Peyer's patch (tissue), 4 donors: ENCODE results near the gene DUS2. TPM values are rescaled to one million over a fixed set of nuclear protein-coding genes. Genes with fewer than 3 reads are reported as not detected.

Experiments used
- DNase-seq, 3 donors: peaks; one replicate each; pipeline ENCODE4 v3.0.0-alpha.2; 2017 to 2019
- H3K27ac ChIP-seq, 4 donors: fragments of 200-600 bp; sonication (generic); one replicate each; pipeline ENCODE4 v1.5.1; 2016 to 2019
- H3K27me3 ChIP-seq, 2 donors: fragments of 200-600 bp; sonication (generic); one replicate each; pipeline ENCODE4 v1.5.1; 2019
- H3K36me3 ChIP-seq, 3 donors: fragments of 200-600 bp; sonication (generic); one replicate each; pipeline ENCODE4 v1.5.1; 2016 to 2019
- H3K4me1 ChIP-seq, 4 donors: fragments of 200-600 bp; sonication (generic); one replicate each; pipeline ENCODE4 v1.5.1; 2016 to 2019
- H3K4me3 ChIP-seq, 4 donors: fragments of 200-600 bp; sonication (generic); 1 replicate in 3 of 4; 2 replicates in 1 of 4; pipeline ENCODE4 v1.5.1; 2016 to 2019; ENCODE audit warnings: mild to moderate bottlenecking in 1 of 4
- H3K9me3 ChIP-seq, 4 donors: fragments of 200-600 bp; sonication (generic); one replicate each; pipeline ENCODE4 v1.5.1; 2016 to 2019; ENCODE audit warnings: mild to moderate bottlenecking in 1 of 4
- CTCF ChIP-seq, 6 experiments: fragments of 450-650 bp in 4 of 6; fragments of 200-600 bp in 2 of 6; sonication (generic) in 1 of 6; IDR thresholded peaks; one replicate each; pipeline ENCODE4 v1.5.1; 2017 to 2019; ENCODE audit warnings: antibody characterized with exemption in 6 of 6, mild to moderate bottlenecking in 3 of 6, moderate library complexity in 1 of 6
- POLR2A ChIP-seq, 2 donors: fragments of 450-650 bp; IDR thresholded peaks; one replicate each; pipeline ENCODE4 v1.5.1; 2017; ENCODE audit warnings: antibody characterized with exemption in 2 of 2, mild to moderate bottlenecking in 2 of 2, moderate library complexity in 2 of 2
- total RNA-seq, 4 donors: library from RNA; depleted of rRNA; stranded (reverse); fragments of >200 nt; gene quantifications; one replicate each; pipeline ENCODE4 v1.1.0, GENCODE V29; 2016

Gene DUS2
- total RNA-seq, 4 donors from 2014 or later = 15.3 to 38.8 (median 21.2) TPM

GRCh38 chr16:68086860-68087268 lies 63.8 kb downstream of the DUS2 start:
- H3K27ac ChIP-seq = peak overlapping the region; percentile 74 to 99 (median 98)
- H3K27me3 ChIP-seq = no peaks in the 10 kb centered on the region
- no peaks in the 10 kb centered on the region for H3K9me3 ChIP-seq
- no peaks in the 10 kb centered on the region for H3K36me3 ChIP-seq
- no peak for DNase-seq
- TF ChIP-seq CTCF (IDR thresholded peaks at IDR 0.05) = no peak
- no peak for TF ChIP-seq POLR2A (IDR thresholded peaks at IDR 0.05)
- H3K4me3 ChIP-seq = peak overlapping the region; percentile 86 to 94 (median 92)
- peaks cover 12 to 57% (median 18%) of the 10 kb centered on the region in 4 donors for H3K4me1 ChIP-seq

- H3K4me1 ChIP-seq = peaks cover 12 to 55% (median 14%) of the 10 kb centered on the region in 4 donors
- H3K4me3 ChIP-seq = peak overlapping the region in 1 of 4 donors; percentile 92
- H3K9me3 ChIP-seq = no peaks in the 10 kb centered on the region
- H3K27ac ChIP-seq = no peak overlapping the region
- no peak for DNase-seq
- TF ChIP-seq POLR2A (IDR thresholded peaks at IDR 0.05) = no peak
- TF ChIP-seq CTCF (IDR thresholded peaks at IDR 0.05) = no peak
- H3K36me3 ChIP-seq = no peaks in the 10 kb centered on the region
- H3K27me3 ChIP-seq = no peaks in the 10 kb centered on the region
These were observed 64.6 kb downstream of the DUS2 start for GRCh38 chr16:68087688-68088087.

- Histone ChIP-seq H3K4me1 (peaks cover 11 to 48% (median 16%) of the 10 kb centered on the region in 4 donors), H3K27ac (no peak overlapping the region), H3K4me3 (no peak overlapping the region), H3K27me3 (no peaks in the 10 kb centered on the region), H3K9me3 (no peaks in the 10 kb centered on the region), H3K36me3 (no peaks in the 10 kb centered on the region)
- TF ChIP-seq POLR2A (IDR thresholded peaks at IDR 0.05) (no peak), CTCF (IDR thresholded peaks at IDR 0.05) (no peak)
- DNase-seq = no peak
These were observed 65.3 kb downstream of the DUS2 start for GRCh38 chr16:68088130-68088972.

GRCh38 chr16:68089067-68089466 lies 66.0 kb downstream of the DUS2 start:
- Histone ChIP-seq H3K4me3 (no peak overlapping the region), H3K4me1 (peaks cover 4 to 48% (median 12%) of the 10 kb centered on the region in 4 donors), H3K36me3 (no peaks in the 10 kb centered on the region), H3K27ac (no peak overlapping the region), H3K27me3 (no peaks in the 10 kb centered on the region), H3K9me3 (no peaks in the 10 kb centered on the region)
- TF ChIP-seq POLR2A (IDR thresholded peaks at IDR 0.05) = no peak
- TF ChIP-seq CTCF (IDR thresholded peaks at IDR 0.05) = no peak
- no peak for DNase-seq

GRCh38 chr16:68090130-68090529 lies 67.0 kb downstream of the DUS2 start:
- Histone ChIP-seq H3K4me1 (peaks cover 0 to 54% (median 9%) of the 10 kb centered on the region in 4 donors), H3K36me3 (no peaks in the 10 kb centered on the region), H3K9me3 (no peaks in the 10 kb centered on the region), H3K27me3 (no peaks in the 10 kb centered on the region), H3K4me3 (no peak overlapping the region), H3K27ac (no peak overlapping the region)
- no peak for DNase-seq
- TF ChIP-seq POLR2A (IDR thresholded peaks at IDR 0.05) = no peak
- TF ChIP-seq CTCF (IDR thresholded peaks at IDR 0.05) = no peak
